K562 (cell line): ENCODE measurements around the gene COL15A1.

Experiments used
- CHD2 ChIP-seq: IDR thresholded peaks from 2 replicates; pipeline ENCODE4 v1.6.1; 2011; ENCODE audit warnings: low read depth, low read length
- EP300 ChIP-seq: IDR thresholded peaks from 2 replicates; pipeline ENCODE4 v1.6.1; 2012; ENCODE audit warnings: low read length, improper control_type of control experiment
- FOSL1 ChIP-seq: fragments of 200-800 bp; sonication (Bioruptor generic); conservative IDR thresholded peaks from 2 replicates; pipeline ENCODE4 v1.6.1; 2016; ENCODE audit warnings: missing genetic modification characterization, missing compliant biosample characterization
- FOXJ2 ChIP-seq: fragments of 200-800 bp; sonication (Bioruptor generic); IDR thresholded peaks from 2 replicates; pipeline ENCODE4 v1.6.1; 2016; ENCODE audit warnings: missing genetic modification characterization, missing compliant biosample characterization
- KDM5B ChIP-seq: fragments of 200-600 bp; sonication (generic); IDR thresholded peaks from 2 replicates; pipeline ENCODE4 v1.6.1; 2012; ENCODE audit warnings: low read depth, mild to moderate bottlenecking, moderate library complexity, low read length, control low read depth, inconsistent platforms; ENCODE audit not compliant: insufficient replicate concordance
- MAFF ChIP-seq: IDR thresholded peaks from 2 replicates; pipeline ENCODE4 v1.6.1; 2012; ENCODE audit warnings: low read length, improper control_type of control experiment
- POLR2A ChIP-seq: fragments of 450-650 bp; conservative IDR thresholded peaks from 2 replicates; pipeline ENCODE4 v1.6.1; 2016
- SIX5 ChIP-seq, 2 experiments: IDR thresholded peaks; 2 replicates each; pipeline ENCODE4 v1.6.1; 2011; ENCODE audit warnings: low read length in 2 of 2, borderline replicate concordance in 1 of 2, low read depth in 1 of 2, mild to moderate bottlenecking in 1 of 2, moderate library complexity in 1 of 2; ENCODE audit not compliant: insufficient read depth in 1 of 2
- TF ChIP-seq, protein P1 (sequence below), 3 experiments: IDR thresholded peaks in 2 of 3; conservative IDR thresholded peaks in 1 of 3; 2 replicates each; pipeline ENCODE4 v1.5.1; 2011 to 2012; ENCODE audit warnings: low read length in 3 of 3, mild to moderate bottlenecking in 3 of 3, control low read depth in 2 of 3, improper control_type of control experiment in 1 of 3, inconsistent platforms in 1 of 3, low read depth in 1 of 3, mixed read lengths in 1 of 3, moderate library complexity in 1 of 3; ENCODE audit not compliant: insufficient read depth in 2 of 3

DNA sequence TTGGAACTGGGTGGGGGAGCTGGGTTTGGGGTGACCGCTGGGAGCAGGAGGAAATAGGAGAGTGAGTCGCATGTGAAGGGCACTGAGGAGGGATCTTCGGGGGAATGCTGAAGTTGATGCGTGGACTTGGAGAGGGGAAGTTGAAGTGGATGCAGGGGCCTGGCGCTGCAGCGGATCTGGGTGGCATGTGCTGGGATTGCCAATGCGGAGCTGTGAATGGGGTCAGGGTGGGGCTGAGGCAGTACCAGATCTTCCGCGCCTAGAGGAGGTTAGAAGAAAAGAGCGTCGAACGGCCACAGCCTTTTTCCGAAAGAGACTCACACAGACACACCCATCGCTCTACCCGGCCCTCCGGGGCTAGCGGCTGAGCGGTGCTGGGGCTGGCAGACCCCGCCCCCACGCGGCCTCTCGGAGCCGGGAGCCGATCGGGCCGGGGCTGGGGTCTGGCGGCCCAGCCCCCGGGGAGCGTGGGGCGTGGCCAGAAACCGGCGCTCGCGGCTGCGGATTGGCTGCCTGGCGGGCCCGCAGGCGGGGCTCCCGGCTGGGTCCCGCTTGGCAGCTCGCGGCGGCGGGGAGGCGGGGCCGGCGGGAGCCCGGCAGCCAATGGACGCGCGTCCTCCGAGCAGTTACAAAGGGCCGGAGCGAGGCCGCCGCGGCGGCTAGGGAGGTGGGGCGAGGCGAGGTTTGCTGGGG lies 160.9 kb downstream of the COL15A1 start, which contains the start of gene TGFBR1:
- TF ChIP-seq FOXJ2 (tag) (no peak), FOSL1 (tag) (no peak), EP300 (no peak), CHD2 (no peak), POLR2A (peak; percentile 74), SIX5 (IDR thresholded peaks at IDR 0.05; ENCODE audit: borderline replicate concordance in 1 of 2, insufficient read depth in 1 of 2, low read depth in 1 of 2, low read length in 2 of 2) (no peak), MAFF (no peak), KDM5B (peak; percentile 25)
- TF ChIP-seq, protein P1, sequence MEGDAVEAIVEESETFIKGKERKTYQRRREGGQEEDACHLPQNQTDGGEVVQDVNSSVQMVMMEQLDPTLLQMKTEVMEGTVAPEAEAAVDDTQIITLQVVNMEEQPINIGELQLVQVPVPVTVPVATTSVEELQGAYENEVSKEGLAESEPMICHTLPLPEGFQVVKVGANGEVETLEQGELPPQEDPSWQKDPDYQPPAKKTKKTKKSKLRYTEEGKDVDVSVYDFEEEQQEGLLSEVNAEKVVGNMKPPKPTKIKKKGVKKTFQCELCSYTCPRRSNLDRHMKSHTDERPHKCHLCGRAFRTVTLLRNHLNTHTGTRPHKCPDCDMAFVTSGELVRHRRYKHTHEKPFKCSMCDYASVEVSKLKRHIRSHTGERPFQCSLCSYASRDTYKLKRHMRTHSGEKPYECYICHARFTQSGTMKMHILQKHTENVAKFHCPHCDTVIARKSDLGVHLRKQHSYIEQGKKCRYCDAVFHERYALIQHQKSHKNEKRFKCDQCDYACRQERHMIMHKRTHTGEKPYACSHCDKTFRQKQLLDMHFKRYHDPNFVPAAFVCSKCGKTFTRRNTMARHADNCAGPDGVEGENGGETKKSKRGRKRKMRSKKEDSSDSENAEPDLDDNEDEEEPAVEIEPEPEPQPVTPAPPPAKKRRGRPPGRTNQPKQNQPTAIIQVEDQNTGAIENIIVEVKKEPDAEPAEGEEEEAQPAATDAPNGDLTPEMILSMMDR (IDR thresholded peaks at IDR 0.05 in 2 of 3, conservative IDR thresholded peaks at IDR 0.05 in 1 of 3; ENCODE audit: insufficient read depth in 2 of 3, low read depth in 1 of 3, low read length in 3 of 3): peak; percentile 18 to 39 (median 34); a peak in 3 of 6 replicates
